Ovary (tissue), 9 donors: Measurements from ENCODE around the gene PPIF. TPM values are rescaled to one million over a fixed set of nuclear protein-coding genes. Genes with fewer than 3 reads are reported as not detected.

Experiments
- DNase-seq, 5 donors: peaks; one replicate each; pipeline ENCODE4 v3.0.0-alpha.2; 2019 to 2020
- H3K27ac ChIP-seq, 2 donors: fragments of 200-600 bp; one replicate each; pipeline versions ENCODE4 v1.5.1 to v1.8.0; 2019 to 2022
- H3K27me3 ChIP-seq: fragments of 200-600 bp; one replicate; pipeline ENCODE4 v1.8.0; 2022
- H3K36me3 ChIP-seq: fragments of 200-600 bp; sonication (generic); one replicate; pipeline ENCODE4 v1.5.1; 2019
- H3K4me1 ChIP-seq: one replicate; pipeline ENCODE4 v1.8.1; 2013; ENCODE audit warnings: mild to moderate bottlenecking, moderate library complexity; ENCODE audit not compliant: insufficient read depth
- H3K4me3 ChIP-seq: fragments of 200-600 bp; sonication (generic); one replicate; pipeline ENCODE4 v1.5.1; 2017
- H3K9me3 ChIP-seq, 2 donors: fragments of 200-600 bp in 1 of 2; sonication (generic) in 1 of 2; one replicate each; pipeline versions ENCODE4 v1.5.1 to v1.8.1; 2013 to 2019; ENCODE audit warnings: mild to moderate bottlenecking in 1 of 2, moderate library complexity in 1 of 2
- CTCF ChIP-seq, 3 donors: fragments of 450-650 bp in 2 of 3; fragments of 200-600 bp in 1 of 3; IDR thresholded peaks; one replicate each; pipeline versions ENCODE4 v1.5.1 to v1.8.0; 2016 to 2022; ENCODE audit warnings: antibody characterized with exemption in 3 of 3, mild to moderate bottlenecking in 1 of 3
- EP300 ChIP-seq: sonication (generic); formaldehyde crosslinking; IDR thresholded peaks from one replicate; pipeline ENCODE4 v1.6.1; 2017; ENCODE audit warnings: antibody characterized with exemption
- POLR2A ChIP-seq: fragments of 450-650 bp; IDR thresholded peaks from one replicate; pipeline ENCODE4 v1.6.1; 2017; ENCODE audit warnings: antibody characterized with exemption, mild to moderate bottlenecking, moderate library complexity
- WGBS, 3 donors: extraction: QIAGEN DNeasy Blood & Tissue Kit in 1 of 3; methylation state at CpG; one replicate each; pipeline versions ENCODE4 v1.1.5 to v1.1.7; 2013 to 2017; 5-methylcytosine and 5-hydroxymethylcytosine counted together
- intact Hi-C, 4 donors: fragments of 100-400 bp; cut with DNase I; formaldehyde crosslinking; loops; one replicate each; pipeline versions ENCODE4 v1.11.0 to v1.15.1; 2022 to 2023
- polyA plus RNA-seq, 2 donors: library from polyadenylated mRNA; stranded (reverse); fragments of 200-250 nt in 1 of 2; fragments of 350-450 nt in 1 of 2; fragmentation: Illumina TruSeq in 1 of 2; extraction: RNeasy Lipid Tissue Mini Kit (QIAGEN cat#74804) in 1 of 2; gene quantifications; one replicate each; pipeline ENCODE4 v1.2.3, GENCODE V29; 2013 to 2014
- total RNA-seq, 7 donors: library from RNA; depleted of rRNA in 2 of 7; stranded (reverse); fragments of >200 nt in 2 of 7; fragmentation: NEBNext Ultra II Directional in 3 of 7; extraction: Animal tissue kit (Norgen Biotek cat#: 25700) in 3 of 7; gene quantifications; one replicate each; pipeline versions ENCODE4 v1.1.0 to v1.2.4, GENCODE V29; 2016 to 2023
- donor health status: DM: no; HTN: no; CAD: no; lungs with moderate emphysema.
- donor health status: DM: no; HTN: no; CAD: no.
- donor health status: Bipolar disorder and iron deficiency.
- donor health status: DM: yes; HTN: yes; CAD: no.
- donor health status: DM: no; HTN: no; CAD: no.
- donor health status: DM: yes; HTN: yes; CAD: no.

Gene PPIF
- total and polyA plus RNA-seq, 9 donors, result 15.5 to 64.3 (median 32.3) TPM

GRCh38 chr10:79308969-79309665 is 38.2 kb upstream of the PPIF start:
- Histone ChIP-seq H3K27me3 (no peaks in the 10 kb centered on the region), H3K4me3 (no peak overlapping the region), H3K4me1 (no peaks in the 10 kb centered on the region), H3K9me3 (no peaks in the 10 kb centered on the region), H3K27ac (no peak overlapping the region), H3K36me3 (no peaks in the 10 kb centered on the region)
- intact Hi-C loops, result no loop called here
- DNase-seq, result no peak
- TF ChIP-seq CTCF (IDR thresholded peaks at IDR 0.05) (no peak), POLR2A (no peak), EP300 (no peak)
- 75 to 81% (median 77%) methylated on average over 12 to 14 of the region's 14 CpGs for WGBS, 3 donors

DNA sequence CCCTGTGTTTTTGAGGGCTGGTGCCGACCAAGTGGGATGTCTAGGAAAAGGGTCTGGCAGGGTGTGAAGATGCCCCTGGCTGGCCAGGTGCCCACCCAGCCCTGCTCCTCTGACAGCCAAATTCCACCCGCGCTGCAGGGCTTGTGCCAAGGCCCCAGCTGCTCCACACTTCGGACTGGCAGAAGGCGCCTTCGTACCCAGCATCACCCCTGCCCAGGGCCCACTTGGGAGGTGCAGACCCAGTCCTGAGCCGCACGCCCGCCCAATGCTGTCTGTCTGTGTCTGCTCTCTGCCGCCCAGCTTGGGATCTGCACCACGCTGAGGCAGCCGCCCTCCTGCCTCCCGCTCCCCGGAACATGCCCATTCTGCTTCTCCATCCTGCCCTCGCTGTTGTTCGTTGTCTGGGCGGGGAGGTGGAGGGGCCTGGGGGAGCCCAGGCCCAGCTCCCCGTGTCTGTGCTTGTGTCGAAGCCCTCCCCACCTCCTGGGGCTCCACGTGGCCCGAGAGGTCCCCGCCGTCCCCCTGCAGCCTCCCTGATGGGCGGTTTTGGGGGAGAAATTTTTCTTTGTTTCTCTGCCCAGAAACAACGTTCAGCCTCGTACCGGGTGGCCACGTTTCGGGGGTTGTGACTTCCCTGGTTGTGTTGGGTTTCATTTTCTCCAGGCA is 36.9 kb upstream of the PPIF start:
- Histone ChIP-seq H3K27ac (no peak overlapping the region), H3K9me3 (no peaks in the 10 kb centered on the region), H3K36me3 (no peaks in the 10 kb centered on the region), H3K4me1 (no peaks in the 10 kb centered on the region), H3K4me3 (no peak overlapping the region), H3K27me3 (no peaks in the 10 kb centered on the region)
- intact Hi-C loops, result no loop called here
- 78 to 82% (median 80%) methylated on average over 29 of the region's 29 CpGs for WGBS, 3 donors
- peak in 1 of 5 donors; percentile 38 for DNase-seq
- no peak for TF ChIP-seq CTCF (IDR thresholded peaks at IDR 0.05)
- no peak for TF ChIP-seq EP300
- no peak for TF ChIP-seq POLR2A

DNA sequence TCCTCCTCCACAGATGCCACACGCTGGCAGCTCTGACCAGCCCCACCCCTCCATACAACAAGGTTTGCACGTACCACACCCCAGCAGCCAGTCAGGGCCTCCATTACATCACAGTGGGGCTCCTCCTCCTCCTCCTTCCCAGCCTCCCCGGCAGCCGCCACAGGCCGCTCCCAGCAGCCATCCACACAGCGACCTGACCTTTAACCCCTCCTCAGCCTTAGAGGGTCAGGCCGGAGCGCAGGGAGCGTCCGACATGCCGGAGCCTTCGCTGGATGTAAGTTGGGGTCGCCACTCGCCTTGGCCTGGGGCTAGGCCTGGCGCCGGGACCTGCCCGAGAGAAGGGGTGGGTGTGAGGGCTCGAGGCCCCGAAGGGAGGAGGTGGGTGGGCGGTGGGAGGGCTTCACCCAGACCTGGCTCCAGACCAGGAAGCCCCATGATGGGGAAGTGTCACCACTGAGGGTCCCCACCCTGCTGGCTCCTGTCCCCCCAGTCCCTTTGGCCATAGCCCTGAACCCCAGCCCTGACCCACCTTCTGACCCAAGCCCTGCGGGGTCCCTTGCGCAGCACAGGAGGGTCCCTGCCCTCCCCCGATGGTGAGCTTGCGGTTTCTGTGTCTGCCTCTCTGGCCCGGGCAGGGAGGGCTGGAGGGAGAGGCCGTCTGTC is 36.2 kb upstream of the PPIF start:
- DNase-seq, result peak in 1 of 5 donors; percentile 33
- Histone ChIP-seq H3K27me3 (no peaks in the 10 kb centered on the region), H3K9me3 (no peaks in the 10 kb centered on the region), H3K27ac (no peak overlapping the region), H3K4me3 (no peak overlapping the region), H3K36me3 (no peaks in the 10 kb centered on the region), H3K4me1 (no peaks in the 10 kb centered on the region)
- WGBS, 3 donors, result 81 to 84% (median 82%) methylated on average over 26 of the region's 26 CpGs
- intact Hi-C loops, result no loop called here
- no peak for TF ChIP-seq EP300
- no peak for TF ChIP-seq POLR2A
- no peak for TF ChIP-seq CTCF (IDR thresholded peaks at IDR 0.05)

GRCh38 chr10:79311581-79312407 is 35.5 kb upstream of the PPIF start:
- intact Hi-C loops, result no loop called here
- TF ChIP-seq EP300 (no peak), CTCF (IDR thresholded peaks at IDR 0.05) (no peak), POLR2A (no peak)
- 80 to 89% (median 86%) methylated on average over 13 to 15 of the region's 15 CpGs for WGBS, 3 donors
- Histone ChIP-seq H3K9me3 (no peaks in the 10 kb centered on the region), H3K36me3 (no peaks in the 10 kb centered on the region), H3K4me3 (no peak overlapping the region), H3K4me1 (peaks cover 3% of the 10 kb centered on the region), H3K27me3 (no peaks in the 10 kb centered on the region), H3K27ac (no peak overlapping the region)
- DNase-seq, result peak in 1 of 5 donors; percentile 33
